Mesothelial cell of epicardium (in vitro differentiated cells): ENCODE data around the gene ACRV1. TPM values are rescaled to one million over a fixed set of nuclear protein-coding genes. Genes with fewer than 3 reads are reported as not detected.
"Not testable (repeated sequence)": the region's sequence is repeated elsewhere in the genome, so short reads cannot be mapped to it uniquely, and the experiment has no call there.

Experiments
- DNase-seq, 2 experiments: peaks; one replicate each; pipeline ENCODE4 v3.0.0; 2021; ENCODE audit warnings: low spot score in 2 of 2; ENCODE audit not compliant: unreplicated experiment in 2 of 2
- H3K27ac Mint-ChIP-seq: 2 replicates; pipeline ENCODE4 v1.8.0; 2021; ENCODE audit warnings: mixed read lengths
- H3K27me3 Mint-ChIP-seq: 2 replicates; pipeline ENCODE4 v1.8.0; 2021; ENCODE audit warnings: low read depth, mixed read lengths
- H3K36me3 Mint-ChIP-seq: 2 replicates; pipeline ENCODE4 v1.8.0; 2021; ENCODE audit warnings: mixed read lengths
- H3K4me1 Mint-ChIP-seq: 2 replicates; pipeline ENCODE4 v1.8.0; 2021; ENCODE audit warnings: mixed read lengths
- H3K4me3 Mint-ChIP-seq: 2 replicates; pipeline ENCODE4 v1.8.0; 2021; ENCODE audit warnings: mild to moderate bottlenecking, moderate library complexity, mixed read lengths
- H3K9me3 Mint-ChIP-seq: 2 replicates; pipeline ENCODE4 v1.8.0; 2021; ENCODE audit warnings: mixed read lengths
- total RNA-seq: library from RNA; stranded (reverse); gene quantifications from 3 replicates; pipeline ENCODE4 v1.2.1, GENCODE V29; 2021
- TF ChIP-seq, protein P1 (sequence below): fragments of 200-600 bp; sonication (generic); IDR thresholded peaks from one replicate; pipeline ENCODE4 v1.5.0; 2021; ENCODE audit warnings: antibody characterized with exemption; ENCODE audit not compliant: unreplicated experiment

Gene ACRV1, protein sequence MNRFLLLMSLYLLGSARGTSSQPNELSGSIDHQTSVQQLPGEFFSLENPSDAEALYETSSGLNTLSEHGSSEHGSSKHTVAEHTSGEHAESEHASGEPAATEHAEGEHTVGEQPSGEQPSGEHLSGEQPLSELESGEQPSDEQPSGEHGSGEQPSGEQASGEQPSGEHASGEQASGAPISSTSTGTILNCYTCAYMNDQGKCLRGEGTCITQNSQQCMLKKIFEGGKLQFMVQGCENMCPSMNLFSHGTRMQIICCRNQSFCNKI
- 0.25 TPM in 1 of 3 replicates, not detected in the others for total RNA-seq

DNA sequence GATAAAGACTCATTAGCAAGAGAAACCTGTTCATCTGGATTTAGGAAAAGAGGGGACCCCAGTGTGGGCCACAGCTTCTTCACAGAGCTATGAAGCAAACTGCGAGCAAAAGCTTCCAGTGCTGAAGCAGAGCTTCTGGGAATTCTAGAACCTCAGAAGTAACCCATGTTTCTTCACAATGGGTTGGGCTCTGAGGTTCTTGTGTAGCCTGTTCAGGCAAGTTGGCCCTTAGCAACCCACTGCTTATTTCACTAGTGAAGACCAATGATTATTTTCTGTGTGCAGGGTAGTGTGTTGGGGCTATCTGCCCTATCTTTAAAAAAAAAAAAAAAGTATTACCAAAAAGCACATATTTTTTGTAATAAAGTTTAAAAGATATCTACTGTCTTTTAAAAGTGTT is at the start of gene ACRV1:
Gene ACRV1 (minus strand): TSS at position 101 of the 400 bp plus-strand sequence. CDS start 67 bp downstream, at position 34.
- TF ChIP-seq, protein P1, sequence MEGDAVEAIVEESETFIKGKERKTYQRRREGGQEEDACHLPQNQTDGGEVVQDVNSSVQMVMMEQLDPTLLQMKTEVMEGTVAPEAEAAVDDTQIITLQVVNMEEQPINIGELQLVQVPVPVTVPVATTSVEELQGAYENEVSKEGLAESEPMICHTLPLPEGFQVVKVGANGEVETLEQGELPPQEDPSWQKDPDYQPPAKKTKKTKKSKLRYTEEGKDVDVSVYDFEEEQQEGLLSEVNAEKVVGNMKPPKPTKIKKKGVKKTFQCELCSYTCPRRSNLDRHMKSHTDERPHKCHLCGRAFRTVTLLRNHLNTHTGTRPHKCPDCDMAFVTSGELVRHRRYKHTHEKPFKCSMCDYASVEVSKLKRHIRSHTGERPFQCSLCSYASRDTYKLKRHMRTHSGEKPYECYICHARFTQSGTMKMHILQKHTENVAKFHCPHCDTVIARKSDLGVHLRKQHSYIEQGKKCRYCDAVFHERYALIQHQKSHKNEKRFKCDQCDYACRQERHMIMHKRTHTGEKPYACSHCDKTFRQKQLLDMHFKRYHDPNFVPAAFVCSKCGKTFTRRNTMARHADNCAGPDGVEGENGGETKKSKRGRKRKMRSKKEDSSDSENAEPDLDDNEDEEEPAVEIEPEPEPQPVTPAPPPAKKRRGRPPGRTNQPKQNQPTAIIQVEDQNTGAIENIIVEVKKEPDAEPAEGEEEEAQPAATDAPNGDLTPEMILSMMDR: no peak
- Mint-ChIP-seq H3K36me3 (peaks cover 11% of the 10 kb centered on the region), H3K4me1 (no peaks in the 10 kb centered on the region), H3K27me3 (no peaks in the 10 kb centered on the region), H3K4me3 (no peak within 1 kb of the TSS), H3K9me3 (no peaks in the 10 kb centered on the region), H3K27ac (no peak within 1 kb of the TSS)
- DNase-seq: no peak

DNA sequence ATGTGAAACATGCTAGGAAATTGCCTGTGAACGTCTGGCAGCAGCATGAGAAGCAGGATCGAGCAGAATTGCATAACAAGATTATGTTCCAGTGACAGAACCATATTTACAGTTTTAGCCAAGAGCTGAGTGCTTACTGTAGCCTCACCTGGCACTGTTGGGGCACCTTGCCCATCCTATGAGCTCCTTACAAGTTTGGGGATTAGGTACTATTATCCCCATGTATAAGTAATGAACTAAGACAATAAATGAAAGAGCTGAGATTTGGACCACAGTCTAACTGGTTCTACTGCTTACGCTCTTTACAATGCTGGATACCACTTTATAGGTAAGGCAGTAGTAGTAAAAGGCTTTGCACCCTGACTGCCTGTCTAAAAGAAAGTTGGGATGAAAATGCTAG is 48.3 kb upstream of the ACRV1 start:
- Mint-ChIP-seq H3K36me3 (no peaks in the 10 kb centered on the region), H3K27ac (no peak overlapping the region), H3K9me3 (no peaks in the 10 kb centered on the region), H3K27me3 (peaks cover 24% of the 10 kb centered on the region), H3K4me1 (no peaks in the 10 kb centered on the region), H3K4me3 (no peak overlapping the region)
- DNase-seq: no peak
- TF ChIP-seq, protein P1: no peak

DNA sequence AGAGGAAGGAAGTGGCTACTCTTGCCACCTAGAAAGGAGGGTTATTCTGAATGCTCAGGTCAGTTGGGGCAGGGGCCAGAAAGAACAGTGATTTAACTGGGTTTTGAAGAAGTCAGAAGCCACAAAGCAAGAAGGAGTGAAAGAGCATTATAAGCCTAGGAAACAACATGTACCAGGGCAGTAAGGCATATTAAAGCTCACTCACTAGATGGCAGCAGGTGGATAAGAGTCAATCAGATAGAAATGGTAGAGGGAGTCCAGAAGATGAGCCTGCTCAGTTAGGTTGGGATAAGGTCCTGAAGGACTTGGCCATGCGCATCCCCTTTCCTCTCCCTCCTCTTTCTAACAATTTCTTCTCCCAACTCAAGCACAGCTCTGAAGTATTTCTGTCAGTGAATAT is 43.5 kb upstream of the ACRV1 start:
- H3K4me1 Mint-ChIP-seq: no peaks in the 10 kb centered on the region
- H3K4me3 Mint-ChIP-seq: no peak overlapping the region

DNA sequence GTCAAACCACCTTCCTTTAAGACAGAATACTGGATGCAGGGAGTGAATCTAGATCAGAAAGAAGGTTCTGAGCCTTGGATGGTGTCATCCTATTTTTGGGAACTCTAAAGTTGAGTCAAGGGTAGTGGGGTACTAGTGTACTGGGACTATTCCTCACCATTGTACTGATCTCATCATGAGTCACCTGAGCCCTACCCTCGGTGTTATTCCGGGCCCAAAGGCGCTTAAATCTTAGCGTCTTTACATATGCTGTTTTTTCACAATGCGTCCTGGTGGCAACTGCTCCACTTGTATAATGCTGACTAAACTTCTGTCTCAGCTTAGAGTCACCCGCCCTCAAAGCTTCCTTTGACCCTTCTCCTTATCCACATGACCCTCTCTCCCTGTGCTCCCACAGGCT is 40.1 kb upstream of the ACRV1 start:
- H3K4me1 Mint-ChIP-seq: no peaks in the 10 kb centered on the region
- peaks cover 40% of the 10 kb centered on the region for H3K27me3 Mint-ChIP-seq
- DNase-seq: no peak
- H3K9me3 Mint-ChIP-seq: peaks cover 10% of the 10 kb centered on the region
- TF ChIP-seq, protein P1: no peak
- H3K4me3 Mint-ChIP-seq: no peak overlapping the region
- H3K36me3 Mint-ChIP-seq: no peaks in the 10 kb centered on the region
- no peak overlapping the region for H3K27ac Mint-ChIP-seq

More for the DNA sequence above, 43.5 kb upstream of the ACRV1 start:
- Mint-ChIP-seq H3K36me3 (no peaks in the 10 kb centered on the region), H3K27me3 (peaks cover 42% of the 10 kb centered on the region), H3K27ac (no peak overlapping the region), H3K9me3 (no peaks in the 10 kb centered on the region)
- TF ChIP-seq, protein P1: no peak
- DNase-seq: no peak

DNA sequence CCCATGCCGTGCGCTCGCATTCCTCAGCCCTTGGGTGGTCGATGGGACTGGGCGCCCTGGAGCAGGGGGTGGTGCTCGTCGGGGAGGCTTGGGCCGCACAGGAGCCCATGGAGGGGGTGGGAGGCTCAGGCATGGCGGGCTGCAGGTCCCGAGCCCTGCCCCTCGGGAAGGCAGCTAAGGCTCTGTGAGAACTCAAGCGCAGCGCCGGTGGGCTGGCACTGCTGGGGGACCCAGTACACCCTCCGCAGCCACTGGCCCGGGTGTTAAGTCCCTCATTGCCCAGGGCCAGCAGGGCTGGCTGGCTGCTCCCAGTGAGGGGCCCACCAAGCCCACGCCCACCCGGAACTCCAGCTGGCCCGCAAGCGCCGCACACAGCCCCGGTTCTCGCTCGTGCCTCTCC is 24.0 kb upstream of the ACRV1 start:
- DNase-seq, H3K4me1 Mint-ChIP-seq, H3K4me3 Mint-ChIP-seq, H3K27ac Mint-ChIP-seq, H3K36me3 Mint-ChIP-seq, H3K9me3 Mint-ChIP-seq: not testable (repeated sequence)
- peaks cover 30% of the 10 kb centered on the region for H3K27me3 Mint-ChIP-seq

DNA sequence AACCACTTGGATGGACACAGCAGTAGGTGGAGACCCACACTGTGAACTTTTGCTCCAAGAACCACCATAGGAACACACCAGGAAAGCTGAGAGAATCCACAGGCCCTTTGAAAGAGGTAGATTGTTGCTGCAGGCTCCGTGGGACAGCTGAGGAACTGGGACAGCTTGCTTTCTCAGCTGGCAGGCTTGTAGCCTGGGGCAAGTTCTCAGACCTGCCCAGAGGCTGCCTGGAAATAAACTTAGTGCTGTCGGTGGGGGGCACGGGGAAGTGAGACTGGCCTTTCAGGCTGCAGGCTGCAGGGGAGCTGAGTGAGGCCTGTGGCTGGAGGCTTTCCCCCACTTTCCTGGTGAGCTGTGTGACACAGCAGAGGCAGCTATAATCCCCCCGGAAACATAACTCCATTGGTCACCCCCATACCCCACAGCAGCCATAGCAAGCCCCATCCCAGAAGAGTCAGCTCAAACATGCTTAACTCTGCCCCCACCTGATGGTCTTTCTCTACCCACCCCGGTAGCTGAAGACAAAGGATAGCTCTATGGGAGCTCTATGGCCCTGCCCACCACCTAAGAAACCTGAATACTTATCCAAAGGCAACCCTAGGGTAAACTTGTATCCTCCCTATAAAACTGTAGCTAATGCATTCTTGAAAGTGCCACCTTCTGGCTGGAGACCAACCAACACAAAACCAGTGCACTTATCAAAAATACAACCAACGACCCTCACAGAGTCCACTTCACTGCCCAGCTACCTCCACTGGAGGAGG is 21.4 kb upstream of the ACRV1 start:
- H3K36me3 Mint-ChIP-seq: no peaks in the 10 kb centered on the region
- no peak overlapping the region for H3K27ac Mint-ChIP-seq
- no peak for DNase-seq

More for the DNA sequence above, 21.4 kb upstream of the ACRV1 start:
- no peaks in the 10 kb centered on the region for H3K9me3 Mint-ChIP-seq
- peaks cover 16% of the 10 kb centered on the region for H3K27me3 Mint-ChIP-seq
- TF ChIP-seq, protein P1: no peak
- no peak overlapping the region for H3K4me3 Mint-ChIP-seq
- no peaks in the 10 kb centered on the region for H3K4me1 Mint-ChIP-seq
